Stimulated activated CD4-positive, alpha-beta T cell treated with anti-CD3 and anti-CD28 coated beads, Interleukin-12 subunit alpha, Interleukin-12 subunit beta, amount 100 ng/mL, for 48 hours (primary cell): ENCODE measurements around the gene EPHB2.

ENCODE experiments used
- DNase-seq, 3 donors: peaks; one replicate each; pipeline ENCODE4 v3.0.0-alpha.2; 2020; ENCODE audit warnings: low read depth in 2 of 3, low spot score in 1 of 3

The EPHB2 gene

GRCh38 chr1:22910986-22911651 lies 200.5 kb downstream of the EPHB2 start:
- DNase-seq = no peak

- DNase-seq = no peak
Observed at GRCh38 chr1:22912311-22912710, 201.7 kb downstream of the EPHB2 start.

GRCh38 chr1:22913421-22914141 lies 202.9 kb downstream of the EPHB2 start:
- DNase-seq = no peak

- DNase-seq = no peak
Observed at GRCh38 chr1:22914156-22914555, 203.5 kb downstream of the EPHB2 start.

GRCh38 chr1:22914633-22915217 lies 204.1 kb downstream of the EPHB2 start:
- DNase-seq = no peak

GRCh38 chr1:22915231-22915630 lies 204.6 kb downstream of the EPHB2 start:
- DNase-seq = no peak

GRCh38 chr1:22915816-22916470 lies 205.3 kb downstream of the EPHB2 start:
- no peak for DNase-seq

GRCh38 chr1:22916471-22916820 lies 205.8 kb downstream of the EPHB2 start:
- no peak for DNase-seq

GRCh38 chr1:22917989-22918388 lies 207.3 kb downstream of the EPHB2 start:
- DNase-seq = no peak

- DNase-seq = no peak
Observed at GRCh38 chr1:22918644-22919043, 208.0 kb downstream of the EPHB2 start.

- no peak for DNase-seq
Observed at GRCh38 chr1:22919341-22920025, 208.8 kb downstream of the EPHB2 start.

- DNase-seq = no peak
Observed at GRCh38 chr1:22920026-22920733, 209.5 kb downstream of the EPHB2 start.

GRCh38 chr1:22920734-22921451 lies 210.3 kb downstream of the EPHB2 start:
- no peak for DNase-seq

- DNase-seq = no peak
Observed at GRCh38 chr1:22921452-22922126, 210.9 kb downstream of the EPHB2 start.

- no peak for DNase-seq
Observed at GRCh38 chr1:22922640-22923039, 212.0 kb downstream of the EPHB2 start.

- DNase-seq = no peak
Observed at GRCh38 chr1:22925111-22925510, 214.5 kb downstream of the EPHB2 start.

GRCh38 chr1:22930240-22930912 lies 219.7 kb downstream of the EPHB2 start:
- peak in 2 of 3 donors; percentile 4 to 20 for DNase-seq

GRCh38 chr1:22932803-22933470 lies 222.3 kb downstream of the EPHB2 start:
- DNase-seq = no peak
